CD1c-positive myeloid dendritic cell (primary cell): ENCODE measurements around the gene MPP7.
A peak's percentile ranks its signal among the peaks of the same experiment; 100 is the strongest.
"Not testable (repeated sequence)": the region's sequence is repeated elsewhere in the genome, so short reads cannot be mapped to it uniquely, and the experiment has no call there.

Experiments used
- DNase-seq: peaks from one replicate; pipeline ENCODE4 v3.0.0-alpha.2; 2016; ENCODE audit errors: extremely low spot score

The MPP7 gene

GRCh38 chr10:28302638-28303488 lies at the start of gene MPP7:
MPP7 (minus strand) TSS chr10:28303064; CDS start chr10:28238604, 64,460 bp downstream.
- peak; percentile 98 for DNase-seq

- no peak for DNase-seq
Measured at GRCh38 chr10:28349892-28350291, 47.0 kb upstream of the MPP7 start.

- no peak for DNase-seq
Measured at GRCh38 chr10:28343987-28344895, 41.4 kb upstream of the MPP7 start.

GRCh38 chr10:28343252-28343651 lies 40.4 kb upstream of the MPP7 start:
- DNase-seq = no peak

- DNase-seq = not testable (repeated sequence)
Measured at GRCh38 chr10:28341679-28342078, 38.8 kb upstream of the MPP7 start.

GRCh38 chr10:28332726-28333125 lies 29.9 kb upstream of the MPP7 start:
- no peak for DNase-seq

GRCh38 chr10:28331841-28332240 lies 29.0 kb upstream of the MPP7 start:
- DNase-seq = no peak

GRCh38 chr10:28331066-28331465 lies 28.2 kb upstream of the MPP7 start:
- peak; percentile 20 for DNase-seq

GRCh38 chr10:28328346-28328745 lies 25.5 kb upstream of the MPP7 start:
- no peak for DNase-seq

GRCh38 chr10:28327491-28327880 lies 24.6 kb upstream of the MPP7 start:
- no peak for DNase-seq

GRCh38 chr10:28326516-28327490 lies 23.9 kb upstream of the MPP7 start:
- no peak for DNase-seq

- no peak for DNase-seq
Measured at GRCh38 chr10:28320799-28321198, 17.9 kb upstream of the MPP7 start.

GRCh38 chr10:28320090-28320489 lies 17.2 kb upstream of the MPP7 start:
- DNase-seq = no peak

- DNase-seq = not testable (repeated sequence)
Measured at GRCh38 chr10:28319061-28319460, 16.2 kb upstream of the MPP7 start.

GRCh38 chr10:28318626-28319025 lies 15.8 kb upstream of the MPP7 start:
- DNase-seq = no peak

GRCh38 chr10:28317760-28318159 lies 14.9 kb upstream of the MPP7 start:
- no peak for DNase-seq

- DNase-seq = no peak
Measured at GRCh38 chr10:28316696-28317095, 13.8 kb upstream of the MPP7 start.

- no peak for DNase-seq
Measured at GRCh38 chr10:28315140-28315539, 12.3 kb upstream of the MPP7 start.

GRCh38 chr10:28314211-28314610 lies 11.3 kb upstream of the MPP7 start:
- DNase-seq = no peak

GRCh38 chr10:28312572-28312971 lies 9.7 kb upstream of the MPP7 start:
- no peak for DNase-seq

GRCh38 chr10:28311104-28311503 lies 8.2 kb upstream of the MPP7 start:
- no peak for DNase-seq
